GM18873 (cell line): ENCODE results near the gene CHRNA10.

ENCODE experiments used
- ATAC-seq: cut with Tn5 transposase; IDR thresholded peaks from one replicate; pipeline ENCODE4 v1.9.1; 2021; ENCODE audit warnings: mild to moderate bottlenecking, moderate library complexity, moderate number of reproducible peaks; ENCODE audit not compliant: unreplicated experiment, low FRiP score

Gene CHRNA10

GRCh38 chr11:3635641-3636375 lies 35.4 kb downstream of the CHRNA10 start:
- no peak for ATAC-seq

GRCh38 chr11:3632070-3632660 lies 39.0 kb downstream of the CHRNA10 start:
- ATAC-seq: no peak

- no peak for ATAC-seq
Measured at GRCh38 chr11:3631331-3631730, 39.9 kb downstream of the CHRNA10 start.

GRCh38 chr11:3627291-3627690 lies 43.9 kb downstream of the CHRNA10 start:
- no peak for ATAC-seq

GRCh38 chr11:3626250-3626960 lies 44.8 kb downstream of the CHRNA10 start:
- ATAC-seq: no peak

- no peak for ATAC-seq
Measured at GRCh38 chr11:3623767-3624458, 47.3 kb downstream of the CHRNA10 start.

- no peak for ATAC-seq
Measured at GRCh38 chr11:3623121-3623520, 48.1 kb downstream of the CHRNA10 start.

GRCh38 chr11:3622521-3622920 lies 48.7 kb downstream of the CHRNA10 start:
- no peak for ATAC-seq

- ATAC-seq: no peak
Measured at GRCh38 chr11:3617990-3618389, 53.2 kb downstream of the CHRNA10 start.

GRCh38 chr11:3616721-3617460 lies 54.3 kb downstream of the CHRNA10 start:
- ATAC-seq: no peak

- ATAC-seq: no peak
Measured at GRCh38 chr11:3615998-3616397, 55.2 kb downstream of the CHRNA10 start.
